ENCODE data around the gene CHRNG. TPM values are rescaled to one million over a fixed set of nuclear protein-coding genes. Genes with fewer than 3 reads are reported as not detected.

The CHRNG gene
- total RNA-seq, 1 donor from 2014 or later = not detected

DNA sequence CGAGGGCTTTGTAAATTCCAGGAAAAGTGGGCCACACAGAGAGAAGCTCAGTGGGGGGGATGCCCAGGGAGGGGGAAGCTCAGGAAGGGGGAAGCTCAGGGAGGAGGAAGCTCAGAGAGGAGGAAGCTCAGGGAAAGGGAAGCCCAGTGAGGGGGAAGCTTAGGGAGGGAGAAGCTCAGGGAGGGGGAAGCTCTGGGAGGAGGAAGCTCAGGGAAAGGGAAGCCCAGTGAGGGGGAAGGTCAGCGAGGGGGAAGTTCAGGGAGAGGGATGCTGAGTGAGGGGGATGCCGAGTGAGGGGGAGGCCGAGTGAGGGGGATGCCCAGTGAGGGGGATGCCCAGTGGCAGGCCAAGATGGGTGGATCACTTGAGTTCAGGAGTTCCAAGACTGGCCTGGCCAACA is 821 bp upstream of the CHRNG start:
- Mint-ChIP-seq H3K36me3 (ENCODE audit: insufficient read depth) (no peaks in the 10 kb centered on the region), H3K9me3 (ENCODE audit: low read depth) (no peaks in the 10 kb centered on the region), H3K4me1 (ENCODE audit: low read depth) (no peaks in the 10 kb centered on the region), H3K27me3 (peaks cover 4% of the 10 kb centered on the region), H3K27ac (no peak overlapping the region), H3K4me3 (ENCODE audit: low read depth) (no peak overlapping the region)
- TF ChIP-seq, protein P1, sequence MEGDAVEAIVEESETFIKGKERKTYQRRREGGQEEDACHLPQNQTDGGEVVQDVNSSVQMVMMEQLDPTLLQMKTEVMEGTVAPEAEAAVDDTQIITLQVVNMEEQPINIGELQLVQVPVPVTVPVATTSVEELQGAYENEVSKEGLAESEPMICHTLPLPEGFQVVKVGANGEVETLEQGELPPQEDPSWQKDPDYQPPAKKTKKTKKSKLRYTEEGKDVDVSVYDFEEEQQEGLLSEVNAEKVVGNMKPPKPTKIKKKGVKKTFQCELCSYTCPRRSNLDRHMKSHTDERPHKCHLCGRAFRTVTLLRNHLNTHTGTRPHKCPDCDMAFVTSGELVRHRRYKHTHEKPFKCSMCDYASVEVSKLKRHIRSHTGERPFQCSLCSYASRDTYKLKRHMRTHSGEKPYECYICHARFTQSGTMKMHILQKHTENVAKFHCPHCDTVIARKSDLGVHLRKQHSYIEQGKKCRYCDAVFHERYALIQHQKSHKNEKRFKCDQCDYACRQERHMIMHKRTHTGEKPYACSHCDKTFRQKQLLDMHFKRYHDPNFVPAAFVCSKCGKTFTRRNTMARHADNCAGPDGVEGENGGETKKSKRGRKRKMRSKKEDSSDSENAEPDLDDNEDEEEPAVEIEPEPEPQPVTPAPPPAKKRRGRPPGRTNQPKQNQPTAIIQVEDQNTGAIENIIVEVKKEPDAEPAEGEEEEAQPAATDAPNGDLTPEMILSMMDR (IDR thresholded peaks at IDR 0.05; ENCODE audit: unreplicated experiment) = no peak
- DNase-seq (ENCODE audit: low spot score, unreplicated experiment) = no peak

DNA sequence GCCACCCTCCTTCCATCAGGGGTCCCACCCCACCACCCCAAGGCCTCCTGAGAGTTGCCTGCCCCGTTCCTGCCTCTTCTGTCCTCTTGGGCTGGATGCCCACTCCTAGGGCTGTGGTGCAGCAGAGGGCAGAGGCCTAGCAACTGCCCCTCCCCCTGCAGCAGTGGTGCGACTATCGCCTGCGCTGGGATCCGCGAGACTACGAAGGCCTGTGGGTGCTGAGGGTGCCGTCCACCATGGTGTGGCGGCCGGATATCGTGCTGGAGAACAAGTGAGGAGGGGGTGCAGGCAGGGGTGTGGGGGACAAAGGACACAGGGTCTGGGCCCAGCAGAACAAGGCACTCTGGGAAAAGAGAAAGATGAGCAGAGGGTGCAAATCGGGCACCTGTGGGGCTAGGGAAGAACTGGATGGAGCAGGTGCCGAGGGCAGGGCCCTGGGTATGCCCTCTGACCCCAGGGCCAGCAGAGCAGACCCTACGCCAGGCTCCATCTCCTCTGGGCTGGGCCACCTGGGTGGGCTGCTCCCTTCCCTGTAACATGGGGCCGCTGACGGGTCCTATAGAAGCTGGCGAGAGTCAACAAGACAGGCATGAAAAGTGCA is 1.0 kb downstream of the CHRNG start:
- Mint-ChIP-seq H3K27ac (peak overlapping the region; percentile 84), H3K27me3 (peaks cover 4% of the 10 kb centered on the region), H3K36me3 (ENCODE audit: insufficient read depth) (peaks cover 1% of the 10 kb centered on the region), H3K4me1 (ENCODE audit: low read depth) (no peaks in the 10 kb centered on the region), H3K4me3 (ENCODE audit: low read depth) (no peak overlapping the region), H3K9me3 (ENCODE audit: low read depth) (no peaks in the 10 kb centered on the region)
- TF ChIP-seq, protein P1 (IDR thresholded peaks at IDR 0.05; ENCODE audit: unreplicated experiment) = no peak
- DNase-seq (ENCODE audit: low spot score, unreplicated experiment) = no peak

DNA sequence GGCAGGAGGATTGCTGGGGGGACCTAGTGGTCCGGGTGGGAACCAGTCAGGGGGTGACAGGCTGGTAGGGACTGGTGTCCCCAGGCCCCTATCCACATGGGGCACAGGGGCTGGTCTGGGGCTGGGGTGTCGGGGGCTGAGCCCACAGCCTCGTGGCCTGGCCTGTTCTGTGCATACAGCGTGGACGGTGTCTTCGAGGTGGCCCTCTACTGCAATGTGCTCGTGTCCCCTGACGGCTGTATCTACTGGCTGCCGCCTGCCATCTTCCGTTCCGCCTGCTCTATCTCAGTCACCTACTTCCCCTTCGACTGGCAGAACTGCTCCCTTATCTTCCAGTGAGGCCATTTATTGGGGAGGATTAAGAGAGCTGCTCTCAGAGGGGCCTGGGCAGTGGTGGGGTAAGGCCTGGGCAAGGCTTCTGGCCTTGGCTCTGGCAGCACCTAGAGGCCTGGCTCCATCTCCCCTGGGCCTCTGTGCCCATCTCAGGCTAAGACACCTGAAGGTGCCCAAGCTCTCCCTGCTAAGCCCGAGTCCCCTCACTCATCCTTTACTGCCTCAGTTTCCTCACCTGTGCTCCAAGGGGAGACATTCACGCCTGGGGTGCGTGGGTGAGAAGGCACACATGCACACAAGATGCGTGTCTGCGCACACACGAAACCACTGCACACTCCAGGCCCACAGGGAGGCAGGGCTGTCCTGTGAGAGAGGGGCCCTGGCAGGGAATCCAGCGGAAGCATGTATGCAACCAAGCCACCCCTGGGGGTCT is 1.9 kb downstream of the CHRNG start:
- no peak for DNase-seq (ENCODE audit: low spot score, unreplicated experiment)
- peaks cover 2% of the 10 kb centered on the region for H3K36me3 Mint-ChIP-seq (ENCODE audit: insufficient read depth)
- H3K4me3 Mint-ChIP-seq (ENCODE audit: low read depth) = no peak overlapping the region
- H3K27ac Mint-ChIP-seq = no peak overlapping the region
- H3K4me1 Mint-ChIP-seq (ENCODE audit: low read depth) = no peaks in the 10 kb centered on the region
- TF ChIP-seq, protein P1 (IDR thresholded peaks at IDR 0.05; ENCODE audit: unreplicated experiment) = no peak
- H3K9me3 Mint-ChIP-seq (ENCODE audit: low read depth) = no peaks in the 10 kb centered on the region
- H3K27me3 Mint-ChIP-seq = peaks cover 4% of the 10 kb centered on the region

DNA sequence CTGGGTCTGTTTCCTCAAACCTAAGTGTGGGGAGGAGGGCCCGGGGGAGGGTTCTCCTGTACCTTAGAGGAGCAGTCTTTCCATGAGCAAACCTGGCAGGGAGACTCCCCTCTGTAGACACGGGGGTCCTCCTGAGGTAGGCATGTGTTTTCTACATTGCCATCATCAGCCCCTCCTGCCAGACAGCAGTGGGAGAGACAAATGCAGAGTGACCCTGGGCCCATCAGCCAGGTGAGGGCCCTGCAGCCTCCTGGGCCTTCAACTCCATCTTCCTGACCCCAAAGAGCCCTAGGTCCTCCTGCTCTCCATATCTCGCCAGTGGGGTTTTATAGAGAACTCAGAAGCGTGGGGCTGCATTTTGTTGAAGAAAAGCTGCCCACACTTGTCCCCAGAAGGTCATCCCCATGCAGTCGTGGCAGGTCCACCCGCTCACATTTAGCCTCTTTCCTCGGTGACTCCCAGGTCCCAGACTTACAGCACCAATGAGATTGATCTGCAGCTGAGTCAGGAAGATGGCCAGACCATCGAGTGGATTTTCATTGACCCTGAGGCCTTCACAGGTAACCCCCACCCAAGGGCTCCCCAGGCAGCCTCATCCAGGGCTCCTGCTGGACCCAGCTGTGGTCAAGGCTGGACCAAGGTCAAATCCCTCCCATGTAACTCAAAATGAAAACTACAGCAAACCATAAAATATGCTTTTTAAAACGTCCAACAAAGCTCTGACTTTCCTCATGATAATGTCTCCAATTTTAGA is 2.6 kb downstream of the CHRNG start:
- no peak overlapping the region for H3K4me3 Mint-ChIP-seq (ENCODE audit: low read depth)
- H3K36me3 Mint-ChIP-seq (ENCODE audit: insufficient read depth) = peaks cover 5% of the 10 kb centered on the region
- no peak for DNase-seq (ENCODE audit: low spot score, unreplicated experiment)
- no peaks in the 10 kb centered on the region for H3K9me3 Mint-ChIP-seq (ENCODE audit: low read depth)
- no peak overlapping the region for H3K27ac Mint-ChIP-seq
- H3K4me1 Mint-ChIP-seq (ENCODE audit: low read depth) = no peaks in the 10 kb centered on the region
- TF ChIP-seq, protein P1 (IDR thresholded peaks at IDR 0.05; ENCODE audit: unreplicated experiment) = no peak
- H3K27me3 Mint-ChIP-seq = peaks cover 4% of the 10 kb centered on the region

DNA sequence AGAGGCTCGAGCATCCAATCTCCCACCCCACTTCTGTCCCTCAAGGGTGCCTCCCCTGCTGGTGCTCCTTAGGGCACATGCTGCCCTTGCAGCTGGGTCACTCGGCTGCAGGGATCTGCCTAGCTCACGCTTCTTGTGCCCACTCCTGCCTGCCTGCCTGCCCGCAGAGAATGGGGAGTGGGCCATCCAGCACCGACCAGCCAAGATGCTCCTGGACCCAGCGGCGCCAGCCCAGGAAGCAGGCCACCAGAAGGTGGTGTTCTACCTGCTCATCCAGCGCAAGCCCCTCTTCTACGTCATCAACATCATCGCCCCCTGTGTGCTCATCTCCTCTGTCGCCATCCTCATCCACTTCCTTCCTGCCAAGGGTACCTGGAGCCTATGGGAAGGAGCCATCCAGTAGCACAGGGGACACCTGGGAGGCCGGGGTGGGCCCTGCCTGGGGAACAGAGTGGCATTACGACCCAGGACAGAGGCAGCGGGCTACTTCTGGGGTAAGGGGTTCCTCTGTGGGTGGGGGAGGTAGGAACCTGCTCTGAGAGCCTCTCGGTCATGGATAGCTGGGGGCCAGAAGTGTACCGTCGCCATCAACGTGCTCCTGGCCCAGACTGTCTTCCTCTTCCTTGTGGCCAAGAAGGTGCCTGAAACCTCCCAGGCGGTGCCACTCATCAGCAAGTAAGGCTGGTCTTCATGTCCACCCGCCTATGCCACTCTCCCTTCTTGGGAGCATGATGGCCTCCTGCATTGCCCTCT is 3.4 kb downstream of the CHRNG start:
- no peak for DNase-seq (ENCODE audit: low spot score, unreplicated experiment)
- H3K36me3 Mint-ChIP-seq (ENCODE audit: insufficient read depth) = peaks cover 12% of the 10 kb centered on the region
- no peak overlapping the region for H3K27ac Mint-ChIP-seq
- H3K9me3 Mint-ChIP-seq (ENCODE audit: low read depth) = no peaks in the 10 kb centered on the region
- no peaks in the 10 kb centered on the region for H3K4me1 Mint-ChIP-seq (ENCODE audit: low read depth)
- H3K4me3 Mint-ChIP-seq (ENCODE audit: low read depth) = no peak overlapping the region
- peaks cover 4% of the 10 kb centered on the region for H3K27me3 Mint-ChIP-seq
- TF ChIP-seq, protein P1 (IDR thresholded peaks at IDR 0.05; ENCODE audit: unreplicated experiment) = no peak

Data from progenitor cell of endocrine pancreas (in vitro differentiated cells).